Measurements from ENCODE around the gene GGT5.
"Not testable (repeated sequence)": the region's sequence is repeated elsewhere in the genome, so short reads cannot be mapped to it uniquely, and the experiment has no call there.

GGT5 gene

GRCh38 chr22:24183321-24184031 lies 61.4 kb downstream of the GGT5 start:
- DNase-seq (ENCODE audit: low read depth in 2 of 2): no peak

GRCh38 chr22:24182900-24183246 lies 62.0 kb downstream of the GGT5 start:
- DNase-seq (ENCODE audit: low read depth in 2 of 2): not testable (repeated sequence)

GRCh38 chr22:24181996-24182899 lies 62.6 kb downstream of the GGT5 start:
- no peak for DNase-seq (ENCODE audit: low read depth in 2 of 2)

GRCh38 chr22:24181088-24181995 lies 63.5 kb downstream of the GGT5 start, which contains the start of gene SUSD2:
Gene SUSD2 (plus strand): TSS chr22:24181487. CDS start chr22:24181520, 33 bp downstream.
- DNase-seq (ENCODE audit: low read depth in 2 of 2): no peak

GRCh38 chr22:24180316-24181087 lies 64.4 kb downstream of the GGT5 start:
- no peak for DNase-seq (ENCODE audit: low read depth in 2 of 2)

- no peak for DNase-seq (ENCODE audit: low read depth in 2 of 2)
These were observed 65.2 kb downstream of the GGT5 start for GRCh38 chr22:24179478-24180210.

GRCh38 chr22:24178502-24179440 lies 66.1 kb downstream of the GGT5 start:
- DNase-seq (ENCODE audit: low read depth in 2 of 2): no peak

- DNase-seq (ENCODE audit: low read depth in 2 of 2): no peak
These were observed 66.9 kb downstream of the GGT5 start for GRCh38 chr22:24178021-24178431.

GRCh38 chr22:24177456-24177855 lies 67.4 kb downstream of the GGT5 start:
- DNase-seq (ENCODE audit: low read depth in 2 of 2): no peak

- DNase-seq (ENCODE audit: low read depth in 2 of 2): no peak
These were observed 67.8 kb downstream of the GGT5 start for GRCh38 chr22:24177045-24177444.

- DNase-seq (ENCODE audit: low read depth in 2 of 2): no peak
These were observed 68.3 kb downstream of the GGT5 start for GRCh38 chr22:24176630-24177029.

GRCh38 chr22:24176040-24176439 lies 68.8 kb downstream of the GGT5 start:
- no peak for DNase-seq (ENCODE audit: low read depth in 2 of 2)

GRCh38 chr22:24175160-24175808 lies 69.6 kb downstream of the GGT5 start:
- peak; percentile 28 to 38 for DNase-seq (ENCODE audit: low read depth in 2 of 2)

GRCh38 chr22:24171822-24172221 lies 73.1 kb downstream of the GGT5 start:
- no peak for DNase-seq (ENCODE audit: low read depth in 2 of 2)

- DNase-seq (ENCODE audit: low read depth in 2 of 2): no peak
These were observed 74.2 kb downstream of the GGT5 start for GRCh38 chr22:24170632-24171031.

GRCh38 chr22:24170188-24170587 lies 74.7 kb downstream of the GGT5 start:
- no peak for DNase-seq (ENCODE audit: low read depth in 2 of 2)

Data from stimulated activated CD4-positive, alpha-beta T cell treated with anti-CD3 and anti-CD28 coated beads, Interleukin-15, amount 100 ng/mL, for 48 hours (primary cell).